OCI-LY1 (cell line): ENCODE results near the gene PHLPP1.

Source experiments
- H2AFZ ChIP-seq: fragments of 200-600 bp; sonication (generic), shearing (Covaris generic); 2 replicates; pipeline ENCODE4 v1.6.0; 2014; ENCODE audit warnings: antibody characterized with exemption, mild to moderate bottlenecking, low read length
- H3F3A ChIP-seq: fragments of 200-600 bp; sonication (generic), shearing (Covaris generic); 2 replicates; pipeline ENCODE4 v1.6.0; 2014; ENCODE audit warnings: mild to moderate bottlenecking, antibody characterized with exemption, low read length, moderate library complexity; ENCODE audit not compliant: insufficient read depth
- H3K27ac ChIP-seq: fragments of 200-600 bp; sonication (generic); 2 replicates; pipeline ENCODE4 v1.5.1; 2014; ENCODE audit warnings: low read length, mixed run types, mild to moderate bottlenecking, low read depth; ENCODE audit not compliant: poor library complexity, severe bottlenecking
- H3K27me3 ChIP-seq: fragments of 200-600 bp; sonication (generic); 2 replicates; pipeline ENCODE4 v1.6.0; 2014; ENCODE audit warnings: antibody characterized with exemption, mild to moderate bottlenecking, low read length, moderate library complexity; ENCODE audit not compliant: insufficient read depth
- H3K36me3 ChIP-seq: fragments of 200-600 bp; sonication (generic); 2 replicates; pipeline ENCODE4 v1.6.1; 2014; ENCODE audit warnings: mild to moderate bottlenecking, antibody characterized with exemption, low read length, moderate library complexity, mixed read lengths; ENCODE audit not compliant: insufficient read depth
- H3K4me1 ChIP-seq: fragments of 200-600 bp; sonication (generic); 2 replicates; pipeline ENCODE4 v1.5.1; 2014; ENCODE audit warnings: mild to moderate bottlenecking, low read length, moderate library complexity; ENCODE audit not compliant: insufficient read depth, severe bottlenecking
- H3K4me2 ChIP-seq: fragments of 200-600 bp; sonication (generic), shearing (Covaris generic); 2 replicates; pipeline ENCODE4 v1.6.1; 2014; ENCODE audit warnings: low read length
- H3K4me3 ChIP-seq: fragments of 200-600 bp; sonication (generic); 2 replicates; pipeline ENCODE4 v1.5.1; 2014; ENCODE audit warnings: low read length, low read depth, mild to moderate bottlenecking, mixed read lengths; ENCODE audit not compliant: poor library complexity, severe bottlenecking
- H3K79me2 ChIP-seq: fragments of 200-600 bp; shearing (Covaris generic); 2 replicates; pipeline ENCODE4 v1.6.1; 2016; ENCODE audit warnings: mixed run types, low read length, mixed read lengths; ENCODE audit not compliant: insufficient read depth
- H3K9ac ChIP-seq: fragments of 200-600 bp; sonication (generic), shearing (Covaris generic); 2 replicates; pipeline ENCODE4 v1.6.1; 2014; ENCODE audit warnings: mild to moderate bottlenecking, low read length, mixed read lengths
- H3K9me2 ChIP-seq: fragments of 200-600 bp; sonication (generic), shearing (Covaris generic); 2 replicates; pipeline ENCODE4 v1.6.1; 2014; ENCODE audit warnings: low read depth, mild to moderate bottlenecking, low read length, mixed read lengths
- H3K9me3 ChIP-seq: fragments of 200-600 bp; shearing (Covaris generic); 2 replicates; pipeline ENCODE4 v1.6.1; 2014; ENCODE audit warnings: low read length, mixed read lengths
- H4K20me1 ChIP-seq: fragments of 200-600 bp; sonication (generic), shearing (Covaris generic); 2 replicates; pipeline ENCODE4 v1.6.0; 2016; ENCODE audit warnings: mild to moderate bottlenecking, low read length; ENCODE audit not compliant: insufficient read depth
- EZH2 ChIP-seq: fragments of 200-600 bp; sonication (generic), shearing (Covaris generic); IDR thresholded peaks from 2 replicates; pipeline ENCODE4 v1.8.0; 2017; ENCODE audit warnings: borderline replicate concordance, mixed run types, mild to moderate bottlenecking, antibody characterized with exemption, low read length, moderate library complexity, mixed read lengths
- TF ChIP-seq, protein P1 (sequence below): fragments of 200-600 bp; sonication (generic), shearing (Covaris generic); IDR thresholded peaks from 2 replicates; pipeline ENCODE4 v1.5.1; 2017; ENCODE audit warnings: mild to moderate bottlenecking, antibody characterized with exemption, low read length, moderate library complexity, mixed read lengths

The PHLPP1 gene

DNA sequence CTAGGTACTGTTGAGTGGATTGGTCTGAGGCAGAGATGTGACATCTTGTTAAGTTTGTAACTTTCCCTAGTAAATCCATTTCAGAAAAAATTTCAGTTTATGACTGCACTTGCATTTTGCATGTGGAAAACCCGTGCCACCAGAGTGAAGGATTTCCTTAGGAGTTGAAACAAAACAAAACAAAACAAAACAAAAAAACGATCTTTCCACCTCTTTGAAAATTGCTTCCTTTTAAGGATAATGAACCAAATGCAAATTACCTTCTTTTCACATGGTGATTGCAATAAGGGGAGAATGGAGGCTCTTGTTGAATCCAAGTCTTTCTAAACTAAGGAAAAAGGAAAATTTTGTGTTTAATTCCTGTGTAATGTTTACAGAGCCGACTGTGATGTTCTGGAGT is 43.2 kb downstream of the PHLPP1 start:
- H3K27me3 ChIP-seq = no peaks in the 10 kb centered on the region
- H3F3A ChIP-seq = no peaks in the 10 kb centered on the region
- H3K4me1 ChIP-seq = peaks cover 21% of the 10 kb centered on the region
- peak overlapping the region; percentile 19; the same call in 1 of the 2 replicates for H3K4me2 ChIP-seq
- H3K27ac ChIP-seq = no peak overlapping the region
- H3K9me2 ChIP-seq = no peaks in the 10 kb centered on the region
- TF ChIP-seq, protein P1, sequence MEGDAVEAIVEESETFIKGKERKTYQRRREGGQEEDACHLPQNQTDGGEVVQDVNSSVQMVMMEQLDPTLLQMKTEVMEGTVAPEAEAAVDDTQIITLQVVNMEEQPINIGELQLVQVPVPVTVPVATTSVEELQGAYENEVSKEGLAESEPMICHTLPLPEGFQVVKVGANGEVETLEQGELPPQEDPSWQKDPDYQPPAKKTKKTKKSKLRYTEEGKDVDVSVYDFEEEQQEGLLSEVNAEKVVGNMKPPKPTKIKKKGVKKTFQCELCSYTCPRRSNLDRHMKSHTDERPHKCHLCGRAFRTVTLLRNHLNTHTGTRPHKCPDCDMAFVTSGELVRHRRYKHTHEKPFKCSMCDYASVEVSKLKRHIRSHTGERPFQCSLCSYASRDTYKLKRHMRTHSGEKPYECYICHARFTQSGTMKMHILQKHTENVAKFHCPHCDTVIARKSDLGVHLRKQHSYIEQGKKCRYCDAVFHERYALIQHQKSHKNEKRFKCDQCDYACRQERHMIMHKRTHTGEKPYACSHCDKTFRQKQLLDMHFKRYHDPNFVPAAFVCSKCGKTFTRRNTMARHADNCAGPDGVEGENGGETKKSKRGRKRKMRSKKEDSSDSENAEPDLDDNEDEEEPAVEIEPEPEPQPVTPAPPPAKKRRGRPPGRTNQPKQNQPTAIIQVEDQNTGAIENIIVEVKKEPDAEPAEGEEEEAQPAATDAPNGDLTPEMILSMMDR = no peak
- TF ChIP-seq EZH2 = no peak
- H4K20me1 ChIP-seq = no peaks in the 10 kb centered on the region
- H3K79me2 ChIP-seq = 0 out of 2 replicates have a peak, but pooled peaks cover 6% of the 10 kb centered on the region
- H3K4me3 ChIP-seq = no peak overlapping the region
- H3K9me3 ChIP-seq = no peaks in the 10 kb centered on the region
- H2AFZ ChIP-seq = no peak overlapping the region
- H3K36me3 ChIP-seq = no peaks in the 10 kb centered on the region
- no peak overlapping the region for H3K9ac ChIP-seq

DNA sequence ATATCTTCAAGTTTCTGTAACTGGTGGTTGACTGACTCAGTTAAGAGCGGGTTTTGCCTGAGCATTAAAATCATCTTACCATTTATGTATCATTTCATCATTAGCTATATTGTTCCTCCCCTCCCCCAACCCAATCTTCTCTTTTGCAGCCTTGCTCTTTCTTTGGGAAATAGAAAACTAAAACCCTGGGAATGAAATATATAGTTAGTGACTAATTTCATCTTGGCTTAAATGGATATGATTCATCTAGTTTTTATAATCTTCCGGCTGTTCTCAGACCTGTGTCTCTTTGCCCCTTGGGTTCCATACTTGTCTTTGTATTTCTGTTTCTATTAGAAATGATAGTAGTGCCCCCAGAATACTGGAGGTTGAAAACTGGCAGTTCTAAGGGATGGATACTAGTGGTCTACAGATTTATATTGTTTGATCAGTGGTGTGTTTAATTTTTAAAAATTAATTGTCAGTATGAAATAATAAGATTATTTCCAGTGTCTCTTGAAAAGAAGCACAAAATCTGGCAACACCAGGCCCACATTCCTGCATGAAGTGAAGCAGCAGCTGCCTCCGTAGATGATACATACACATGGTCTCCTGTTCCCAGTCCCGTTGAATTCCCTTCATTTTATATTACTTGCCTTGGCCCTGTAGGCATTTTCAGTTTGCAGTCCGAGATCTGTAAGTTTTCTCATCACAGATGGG is 44.5 kb downstream of the PHLPP1 start:
- no peaks in the 10 kb centered on the region for H3K9me3 ChIP-seq
- no peak overlapping the region for H3K4me3 ChIP-seq
- no peak overlapping the region for H3K27ac ChIP-seq
- H3K79me2 ChIP-seq = 0 out of 2 replicates have a peak, but pooled peaks cover 6% of the 10 kb centered on the region
- H4K20me1 ChIP-seq = no peaks in the 10 kb centered on the region
- no peaks in the 10 kb centered on the region for H3K9me2 ChIP-seq
- H3K36me3 ChIP-seq = no peaks in the 10 kb centered on the region
- H3K4me2 ChIP-seq = no peak overlapping the region
- no peak for TF ChIP-seq EZH2
- TF ChIP-seq, protein P1 = no peak
- no peak overlapping the region for H3K9ac ChIP-seq
- H2AFZ ChIP-seq = no peak overlapping the region
- H3F3A ChIP-seq = no peaks in the 10 kb centered on the region
- H3K4me1 ChIP-seq = peaks cover 21% of the 10 kb centered on the region
- H3K27me3 ChIP-seq = no peaks in the 10 kb centered on the region

DNA sequence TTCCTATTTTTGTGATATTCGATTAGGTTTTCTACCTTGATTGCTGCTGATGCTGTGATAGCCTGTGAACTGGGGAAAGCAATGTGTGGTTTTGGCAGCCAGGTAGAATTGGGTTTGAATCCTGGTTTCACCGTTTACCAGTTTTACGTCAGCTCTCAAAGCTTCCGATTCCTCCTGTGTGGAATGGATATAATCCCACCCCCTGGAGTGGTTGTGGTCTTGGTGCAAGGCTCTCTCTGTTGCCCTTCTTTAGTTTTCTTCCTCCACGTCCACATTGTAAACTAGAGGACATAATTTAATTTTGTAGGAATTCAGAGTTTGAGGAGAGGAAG is 45.0 kb downstream of the PHLPP1 start:
- no peak overlapping the region for H2AFZ ChIP-seq
- no peaks in the 10 kb centered on the region for H3K27me3 ChIP-seq
- TF ChIP-seq EZH2 = no peak
- TF ChIP-seq, protein P1 = no peak
- no peaks in the 10 kb centered on the region for H3K9me3 ChIP-seq
- no peak overlapping the region for H3K4me3 ChIP-seq
- peaks cover 21% of the 10 kb centered on the region for H3K4me1 ChIP-seq
- H3K79me2 ChIP-seq = 0 out of 2 replicates have a peak, but pooled peaks cover 6% of the 10 kb centered on the region
- H3K9ac ChIP-seq = no peak overlapping the region
- H3K36me3 ChIP-seq = no peaks in the 10 kb centered on the region
- no peaks in the 10 kb centered on the region for H3K9me2 ChIP-seq
- no peaks in the 10 kb centered on the region for H4K20me1 ChIP-seq
- no peak overlapping the region for H3K4me2 ChIP-seq
- H3K27ac ChIP-seq = no peak overlapping the region
- H3F3A ChIP-seq = no peaks in the 10 kb centered on the region
